ENCODE measurements around the gene YTHDC1. TPM values are rescaled to one million over a fixed set of nuclear protein-coding genes. Genes with fewer than 3 reads are reported as not detected.

The YTHDC1 gene
- total RNA-seq, 1 experiment from 2014 or later = 68.9 TPM

DNA sequence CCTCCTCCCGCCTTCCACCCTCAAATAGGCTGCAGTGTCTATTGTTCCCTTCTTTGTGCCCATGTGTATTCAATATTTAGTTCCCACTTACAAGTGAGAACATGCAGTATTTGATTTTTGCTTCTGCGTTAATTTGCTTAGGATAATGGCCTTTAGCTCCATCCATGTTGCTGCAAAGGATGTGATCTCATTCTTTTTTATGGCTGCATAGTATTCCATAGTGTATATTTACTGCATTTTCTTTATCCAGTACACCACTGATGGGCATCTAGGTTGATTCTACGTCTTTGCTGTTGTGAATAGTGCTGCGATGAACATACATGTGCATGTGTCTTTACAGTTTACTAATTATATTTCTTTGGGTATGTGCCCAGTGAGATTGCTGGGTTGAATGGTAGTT lies 52.8 kb downstream of the YTHDC1 start (continued):
- TF ChIP-seq TCF7L2 (IDR thresholded peaks at IDR 0.05; ENCODE audit: borderline replicate concordance, extremely low read depth, insufficient read depth, insufficient read length) (no peak), ELF1 (IDR thresholded peaks at IDR 0.05; ENCODE audit: borderline replicate concordance, low read depth) (no peak)

DNA sequence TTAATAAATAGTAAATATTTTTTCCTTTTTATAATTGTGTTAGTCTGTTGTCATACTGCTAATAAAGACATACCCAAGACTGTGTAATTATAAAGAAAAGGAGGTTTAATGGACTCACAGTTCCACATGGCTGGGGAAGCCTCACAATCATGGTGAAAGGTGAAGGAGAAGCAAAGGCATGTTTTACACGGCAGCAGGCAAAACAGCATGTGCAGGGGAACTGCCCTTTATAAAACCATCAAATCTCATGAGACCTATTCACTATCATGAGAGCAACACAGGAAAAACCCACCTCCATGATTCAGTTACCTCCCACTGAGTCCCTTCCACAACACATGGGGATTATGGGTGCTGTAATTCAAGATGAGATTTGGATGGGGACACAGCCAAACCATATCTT lies 58.6 kb downstream of the YTHDC1 start:
- ChIA-PET RAD21 (ENCODE audit: low non-redundant PET in 1 of 2, low total read pairs in 2 of 2, uncharacterized antibody in 2 of 2, unreplicated experiment in 2 of 2) (no interaction called here), CTCF (no interaction called here), POLR2A (no interaction called here)
- H3K4me2 ChIP-seq (ENCODE audit: low read length) = no peak overlapping the region
- no peaks in the 10 kb centered on the region for H3K9me2 ChIP-seq (ENCODE audit: insufficient read depth)
- ATAC-seq (no peak), DNase-seq (ENCODE audit: low read depth, low spot score) (no peak)
- intact Hi-C loops (cut with micrococcal nuclease) = no loop called here
- H4K20me1 ChIP-seq (ENCODE audit: insufficient read depth) = no peaks in the 10 kb centered on the region
- no TSS peak for BruUV-seq (replicated peaks)
- H2AFZ ChIP-seq (ENCODE audit: low read depth, low read length, poor library complexity, severe bottlenecking) = no peak overlapping the region
- no peaks in the 10 kb centered on the region for H3K9me3 ChIP-seq (ENCODE audit: control insufficient read depth in 1 of 2, insufficient read depth in 1 of 2, low read depth in 1 of 2, low read length in 2 of 2)
- no peak overlapping the region for H3K4me3 ChIP-seq (replicated peaks in 1 of 2; ENCODE audit: low read depth in 1 of 2, low read length in 2 of 2)
- H3K27ac ChIP-seq (ENCODE audit: low read depth, low read length) = no peak overlapping the region
- no peak for TF ChIP-seq EZH2phosphoT487 (IDR thresholded peaks at IDR 0.05; ENCODE audit: borderline replicate concordance)
- TF ChIP-seq, protein P1, sequence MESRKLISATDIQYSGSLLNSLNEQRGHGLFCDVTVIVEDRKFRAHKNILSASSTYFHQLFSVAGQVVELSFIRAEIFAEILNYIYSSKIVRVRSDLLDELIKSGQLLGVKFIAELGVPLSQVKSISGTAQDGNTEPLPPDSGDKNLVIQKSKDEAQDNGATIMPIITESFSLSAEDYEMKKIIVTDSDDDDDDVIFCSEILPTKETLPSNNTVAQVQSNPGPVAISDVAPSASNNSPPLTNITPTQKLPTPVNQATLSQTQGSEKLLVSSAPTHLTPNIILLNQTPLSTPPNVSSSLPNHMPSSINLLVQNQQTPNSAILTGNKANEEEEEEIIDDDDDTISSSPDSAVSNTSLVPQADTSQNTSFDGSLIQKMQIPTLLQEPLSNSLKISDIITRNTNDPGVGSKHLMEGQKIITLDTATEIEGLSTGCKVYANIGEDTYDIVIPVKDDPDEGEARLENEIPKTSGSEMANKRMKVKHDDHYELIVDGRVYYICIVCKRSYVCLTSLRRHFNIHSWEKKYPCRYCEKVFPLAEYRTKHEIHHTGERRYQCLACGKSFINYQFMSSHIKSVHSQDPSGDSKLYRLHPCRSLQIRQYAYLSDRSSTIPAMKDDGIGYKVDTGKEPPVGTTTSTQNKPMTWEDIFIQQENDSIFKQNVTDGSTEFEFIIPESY (IDR thresholded peaks at IDR 0.05; ENCODE audit: extremely low read depth, insufficient replicate concordance, low read length) = no peak
- TF ChIP-seq POLR2A (IDR thresholded peaks at IDR 0.05; ENCODE audit: borderline replicate concordance, extremely low read depth, insufficient read depth, insufficient read length) = no peak
- H3K27me3 ChIP-seq (ENCODE audit: insufficient read depth, low read length) = no peaks in the 10 kb centered on the region
- H3K79me2 ChIP-seq (ENCODE audit: insufficient read depth, low read length) = no peaks in the 10 kb centered on the region
- no peaks in the 10 kb centered on the region for H3K36me3 ChIP-seq (ENCODE audit: control insufficient read depth in 1 of 2, insufficient read depth in 2 of 2, low read length in 2 of 2)
- H3K4me1 ChIP-seq (ENCODE audit: control insufficient read depth in 1 of 2, insufficient read depth in 2 of 2, low read length in 2 of 2) = no peaks in the 10 kb centered on the region
- no peak overlapping the region for H3K9ac ChIP-seq (ENCODE audit: low read length)

DNA sequence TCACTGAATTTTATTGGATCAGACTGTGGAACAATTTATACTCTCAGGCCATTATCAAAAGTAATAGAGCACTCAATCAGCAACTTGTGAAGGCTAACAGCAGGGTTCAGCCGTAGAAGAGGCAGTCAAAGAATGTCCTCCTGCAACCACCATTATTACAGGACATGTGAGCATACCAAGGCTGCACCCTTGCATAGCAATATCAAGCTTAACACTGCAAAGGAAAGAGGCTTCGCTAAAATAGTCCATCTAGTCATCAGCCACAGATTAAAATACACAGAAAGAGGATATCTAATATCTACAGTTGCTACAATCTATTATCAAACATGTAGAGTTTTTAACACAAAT lies 61.5 kb downstream of the YTHDC1 start:
- Histone ChIP-seq H2AFZ (ENCODE audit: low read depth, low read length, poor library complexity, severe bottlenecking) (no peak overlapping the region), H4K20me1 (ENCODE audit: insufficient read depth) (no peaks in the 10 kb centered on the region), H3K79me2 (ENCODE audit: insufficient read depth, low read length) (no peaks in the 10 kb centered on the region), H3K9ac (ENCODE audit: low read length) (no peak overlapping the region), H3K9me3 (ENCODE audit: control insufficient read depth in 1 of 2, insufficient read depth in 1 of 2, low read depth in 1 of 2, low read length in 2 of 2) (no peaks in the 10 kb centered on the region), H3K27ac (ENCODE audit: low read depth, low read length) (no peak overlapping the region), H3K9me2 (ENCODE audit: insufficient read depth) (no peaks in the 10 kb centered on the region), H3K36me3 (ENCODE audit: control insufficient read depth in 1 of 2, insufficient read depth in 2 of 2, low read length in 2 of 2) (no peaks in the 10 kb centered on the region), H3K4me2 (ENCODE audit: low read length) (no peak overlapping the region), H3K27me3 (ENCODE audit: insufficient read depth, low read length) (no peaks in the 10 kb centered on the region), H3K4me3 (replicated peaks in 1 of 2; ENCODE audit: low read depth in 1 of 2, low read length in 2 of 2) (no peak overlapping the region), H3K4me1 (ENCODE audit: control insufficient read depth in 1 of 2, insufficient read depth in 2 of 2, low read length in 2 of 2) (no peaks in the 10 kb centered on the region)
- no peak for DNase-seq (ENCODE audit: low read depth, low spot score)
- no peak for ATAC-seq
- ChIA-PET CTCF (no interaction called here), RAD21 (ENCODE audit: low non-redundant PET in 1 of 2, low total read pairs in 2 of 2, uncharacterized antibody in 2 of 2, unreplicated experiment in 2 of 2) (no interaction called here), POLR2A (no interaction called here)
- intact Hi-C loops (cut with micrococcal nuclease) = no loop called here
- BruUV-seq (replicated peaks) = no TSS peak
- TF ChIP-seq, protein P2, sequence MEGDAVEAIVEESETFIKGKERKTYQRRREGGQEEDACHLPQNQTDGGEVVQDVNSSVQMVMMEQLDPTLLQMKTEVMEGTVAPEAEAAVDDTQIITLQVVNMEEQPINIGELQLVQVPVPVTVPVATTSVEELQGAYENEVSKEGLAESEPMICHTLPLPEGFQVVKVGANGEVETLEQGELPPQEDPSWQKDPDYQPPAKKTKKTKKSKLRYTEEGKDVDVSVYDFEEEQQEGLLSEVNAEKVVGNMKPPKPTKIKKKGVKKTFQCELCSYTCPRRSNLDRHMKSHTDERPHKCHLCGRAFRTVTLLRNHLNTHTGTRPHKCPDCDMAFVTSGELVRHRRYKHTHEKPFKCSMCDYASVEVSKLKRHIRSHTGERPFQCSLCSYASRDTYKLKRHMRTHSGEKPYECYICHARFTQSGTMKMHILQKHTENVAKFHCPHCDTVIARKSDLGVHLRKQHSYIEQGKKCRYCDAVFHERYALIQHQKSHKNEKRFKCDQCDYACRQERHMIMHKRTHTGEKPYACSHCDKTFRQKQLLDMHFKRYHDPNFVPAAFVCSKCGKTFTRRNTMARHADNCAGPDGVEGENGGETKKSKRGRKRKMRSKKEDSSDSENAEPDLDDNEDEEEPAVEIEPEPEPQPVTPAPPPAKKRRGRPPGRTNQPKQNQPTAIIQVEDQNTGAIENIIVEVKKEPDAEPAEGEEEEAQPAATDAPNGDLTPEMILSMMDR (IDR thresholded peaks at IDR 0.05 in 2 of 3, conservative IDR thresholded peaks at IDR 0.05 in 1 of 3; ENCODE audit: borderline replicate concordance in 1 of 3, insufficient read depth in 1 of 3, low read depth in 2 of 3, low read length in 2 of 3) = no peak
- TF ChIP-seq FOSL1 (IDR thresholded peaks at IDR 0.05; ENCODE audit: low read depth) = no peak
- TF ChIP-seq, protein P3, sequence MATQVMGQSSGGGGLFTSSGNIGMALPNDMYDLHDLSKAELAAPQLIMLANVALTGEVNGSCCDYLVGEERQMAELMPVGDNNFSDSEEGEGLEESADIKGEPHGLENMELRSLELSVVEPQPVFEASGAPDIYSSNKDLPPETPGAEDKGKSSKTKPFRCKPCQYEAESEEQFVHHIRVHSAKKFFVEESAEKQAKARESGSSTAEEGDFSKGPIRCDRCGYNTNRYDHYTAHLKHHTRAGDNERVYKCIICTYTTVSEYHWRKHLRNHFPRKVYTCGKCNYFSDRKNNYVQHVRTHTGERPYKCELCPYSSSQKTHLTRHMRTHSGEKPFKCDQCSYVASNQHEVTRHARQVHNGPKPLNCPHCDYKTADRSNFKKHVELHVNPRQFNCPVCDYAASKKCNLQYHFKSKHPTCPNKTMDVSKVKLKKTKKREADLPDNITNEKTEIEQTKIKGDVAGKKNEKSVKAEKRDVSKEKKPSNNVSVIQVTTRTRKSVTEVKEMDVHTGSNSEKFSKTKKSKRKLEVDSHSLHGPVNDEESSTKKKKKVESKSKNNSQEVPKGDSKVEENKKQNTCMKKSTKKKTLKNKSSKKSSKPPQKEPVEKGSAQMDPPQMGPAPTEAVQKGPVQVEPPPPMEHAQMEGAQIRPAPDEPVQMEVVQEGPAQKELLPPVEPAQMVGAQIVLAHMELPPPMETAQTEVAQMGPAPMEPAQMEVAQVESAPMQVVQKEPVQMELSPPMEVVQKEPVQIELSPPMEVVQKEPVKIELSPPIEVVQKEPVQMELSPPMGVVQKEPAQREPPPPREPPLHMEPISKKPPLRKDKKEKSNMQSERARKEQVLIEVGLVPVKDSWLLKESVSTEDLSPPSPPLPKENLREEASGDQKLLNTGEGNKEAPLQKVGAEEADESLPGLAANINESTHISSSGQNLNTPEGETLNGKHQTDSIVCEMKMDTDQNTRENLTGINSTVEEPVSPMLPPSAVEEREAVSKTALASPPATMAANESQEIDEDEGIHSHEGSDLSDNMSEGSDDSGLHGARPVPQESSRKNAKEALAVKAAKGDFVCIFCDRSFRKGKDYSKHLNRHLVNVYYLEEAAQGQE (IDR thresholded peaks at IDR 0.05; ENCODE audit: low read depth) = no peak
- no peak for TF ChIP-seq ZNF274 (IDR thresholded peaks at IDR 0.05; ENCODE audit: low read depth, low read length)
- TF ChIP-seq EGR1 (IDR thresholded peaks at IDR 0.05; ENCODE audit: low read depth) = no peak
- TF ChIP-seq CBX3 (IDR thresholded peaks at IDR 0.05; ENCODE audit: low read depth) = no peak
- no peak for TF ChIP-seq EZH2phosphoT487 (IDR thresholded peaks at IDR 0.05; ENCODE audit: borderline replicate concordance)

Measured in HCT116 (cell line).